ENCODE data around the gene CCDC121. TPM values are rescaled to one million over a fixed set of nuclear protein-coding genes. Genes with fewer than 3 reads are reported as not detected.

The CCDC121 gene
- total RNA-seq, 1 experiment from 2014 or later: 0.87 TPM

- H3K79me2 ChIP-seq (ENCODE audit: low read length): no peaks in the 10 kb centered on the region
- intact Hi-C loops (cut with micrococcal nuclease): no loop called here
- H3K9me3 ChIP-seq (ENCODE audit: low read length): no peaks in the 10 kb centered on the region
- H3F3A ChIP-seq (ENCODE audit: low read length, unreplicated experiment): no peaks in the 10 kb centered on the region
- H3K36me3 ChIP-seq (ENCODE audit: low read depth, low read length): no peaks in the 10 kb centered on the region
- no peak overlapping the region for H3K4me2 ChIP-seq (ENCODE audit: low read length)
- no peaks in the 10 kb centered on the region for H3K27me3 ChIP-seq (ENCODE audit: low read length)
- no peak overlapping the region for H3K27ac ChIP-seq (ENCODE audit: low read length)
- DNase-seq: no peak
- no peak overlapping the region for H3K9ac ChIP-seq (ENCODE audit: low read length)
- ATAC-seq: no peak
- POLR2A ChIA-PET (ENCODE audit: unreplicated experiment): no interaction called here
- no peak overlapping the region for H3K4me3 ChIP-seq (ENCODE audit: low read length)
- H3K4me1 ChIP-seq (ENCODE audit: insufficient read depth, low read length): peaks cover 9% of the 10 kb centered on the region
- H3K9me2 ChIP-seq (replicated peaks; ENCODE audit: low read length): no peaks in the 10 kb centered on the region
- H2AFZ ChIP-seq (ENCODE audit: low read length): no peak overlapping the region
- CTCF ChIA-PET: no interaction called here
- BruUV-seq (replicated peaks): no TSS peak
- no peaks in the 10 kb centered on the region for H4K20me1 ChIP-seq (ENCODE audit: low read length)
- no peak for TF ChIP-seq CTCF (conservative IDR thresholded peaks at IDR 0.05; ENCODE audit: low read depth, low read length)
- no peak for TF ChIP-seq EZH2 (IDR thresholded peaks at IDR 0.05; ENCODE audit: low read length, unreplicated experiment)
- TF ChIP-seq EZH2phosphoT487 (IDR thresholded peaks at IDR 0.05; ENCODE audit: borderline replicate concordance, low read length): no peak
These were observed 44.2 kb downstream of the CCDC121 start for GRCh38 chr2:27584597-27584996.

- no peak for DNase-seq
- Histone ChIP-seq H3K27me3 (ENCODE audit: low read length) (no peaks in the 10 kb centered on the region), H3K4me2 (ENCODE audit: low read length) (no peak overlapping the region), H3K79me2 (ENCODE audit: low read length) (no peaks in the 10 kb centered on the region), H3K9ac (ENCODE audit: low read length) (no peak overlapping the region), H3K9me2 (replicated peaks; ENCODE audit: low read length) (no peaks in the 10 kb centered on the region), H2AFZ (ENCODE audit: low read length) (no peak overlapping the region), H4K20me1 (ENCODE audit: low read length) (no peaks in the 10 kb centered on the region), H3K27ac (ENCODE audit: low read length) (no peak overlapping the region), H3K4me1 (ENCODE audit: insufficient read depth, low read length) (peaks cover 4% of the 10 kb centered on the region), H3K9me3 (ENCODE audit: low read length) (no peaks in the 10 kb centered on the region), H3K36me3 (ENCODE audit: low read depth, low read length) (no peaks in the 10 kb centered on the region), H3K4me3 (ENCODE audit: low read length) (no peak overlapping the region), H3F3A (ENCODE audit: low read length, unreplicated experiment) (no peaks in the 10 kb centered on the region)
- no TSS peak for BruUV-seq (replicated peaks)
- ChIA-PET POLR2A (ENCODE audit: unreplicated experiment) (no interaction called here), CTCF (no interaction called here)
- TF ChIP-seq EZH2 (IDR thresholded peaks at IDR 0.05; ENCODE audit: low read length, unreplicated experiment) (no peak), EZH2phosphoT487 (IDR thresholded peaks at IDR 0.05; ENCODE audit: borderline replicate concordance, low read length) (no peak), CTCF (conservative IDR thresholded peaks at IDR 0.05; ENCODE audit: low read depth, low read length) (no peak)
- ATAC-seq: no peak
- intact Hi-C loops (cut with micrococcal nuclease): no loop called here
These were observed 45.4 kb downstream of the CCDC121 start for GRCh38 chr2:27583390-27583915.

GRCh38 chr2:27582695-27583389, 46.0 kb downstream of the CCDC121 start, which contains the start of gene ZNF512:
Gene ZNF512 (plus strand): TSS chr2:27583042. CDS start chr2:27583113, 71 bp downstream.
- Histone ChIP-seq H3K4me1 (ENCODE audit: insufficient read depth, low read length) (no peaks in the 10 kb centered on the region), H3K27me3 (ENCODE audit: low read length) (no peaks in the 10 kb centered on the region), H2AFZ (ENCODE audit: low read length) (no peak within 1 kb of the TSS), H3K36me3 (ENCODE audit: low read depth, low read length) (no peaks in the 10 kb centered on the region), H3F3A (ENCODE audit: low read length, unreplicated experiment) (no peaks in the 10 kb centered on the region), H3K4me3 (ENCODE audit: low read length) (no peak within 1 kb of the TSS), H3K9ac (ENCODE audit: low read length) (no peak within 1 kb of the TSS), H3K4me2 (ENCODE audit: low read length) (no peak within 1 kb of the TSS), H3K79me2 (ENCODE audit: low read length) (no peaks in the 10 kb centered on the region), H4K20me1 (ENCODE audit: low read length) (no peaks in the 10 kb centered on the region), H3K27ac (ENCODE audit: low read length) (no peak within 1 kb of the TSS), H3K9me3 (ENCODE audit: low read length) (no peaks in the 10 kb centered on the region), H3K9me2 (replicated peaks; ENCODE audit: low read length) (no peaks in the 10 kb centered on the region)
- no TSS peak for BruUV-seq (replicated peaks)
- no peak for ATAC-seq
- no peak for DNase-seq
- intact Hi-C loops (cut with micrococcal nuclease): no loop called here
- TF ChIP-seq CTCF (conservative IDR thresholded peaks at IDR 0.05; ENCODE audit: low read depth, low read length): no peak
- no peak for TF ChIP-seq EZH2phosphoT487 (IDR thresholded peaks at IDR 0.05; ENCODE audit: borderline replicate concordance, low read length)
- no peak for TF ChIP-seq EZH2 (IDR thresholded peaks at IDR 0.05; ENCODE audit: low read length, unreplicated experiment)
- CTCF ChIA-PET: no interaction called here
- POLR2A ChIA-PET (ENCODE audit: unreplicated experiment): no interaction called here
